ENCODE data around the gene INAFM1.

DNA sequence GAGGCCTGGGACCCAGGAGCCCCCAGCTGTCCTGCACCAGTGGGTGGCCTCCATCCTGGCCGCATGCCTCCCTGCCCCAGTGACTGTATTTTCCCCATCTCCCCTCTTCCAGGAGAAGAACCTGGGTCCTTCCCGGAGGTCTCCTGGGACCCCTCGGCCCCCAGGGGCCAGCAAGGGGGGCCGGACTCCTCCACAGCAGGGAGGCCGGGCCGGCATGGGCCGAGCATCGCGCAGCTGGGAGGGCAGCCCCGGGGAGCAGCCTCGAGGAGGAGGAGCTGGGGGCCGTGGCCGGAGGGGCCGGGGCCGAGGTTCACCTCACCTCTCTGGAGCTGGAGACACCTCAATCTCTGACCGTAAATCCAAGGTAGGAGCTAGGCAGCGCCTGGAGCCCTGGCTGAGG, 14.2 kb upstream of the INAFM1 start:
- TF ChIP-seq, protein P1, sequence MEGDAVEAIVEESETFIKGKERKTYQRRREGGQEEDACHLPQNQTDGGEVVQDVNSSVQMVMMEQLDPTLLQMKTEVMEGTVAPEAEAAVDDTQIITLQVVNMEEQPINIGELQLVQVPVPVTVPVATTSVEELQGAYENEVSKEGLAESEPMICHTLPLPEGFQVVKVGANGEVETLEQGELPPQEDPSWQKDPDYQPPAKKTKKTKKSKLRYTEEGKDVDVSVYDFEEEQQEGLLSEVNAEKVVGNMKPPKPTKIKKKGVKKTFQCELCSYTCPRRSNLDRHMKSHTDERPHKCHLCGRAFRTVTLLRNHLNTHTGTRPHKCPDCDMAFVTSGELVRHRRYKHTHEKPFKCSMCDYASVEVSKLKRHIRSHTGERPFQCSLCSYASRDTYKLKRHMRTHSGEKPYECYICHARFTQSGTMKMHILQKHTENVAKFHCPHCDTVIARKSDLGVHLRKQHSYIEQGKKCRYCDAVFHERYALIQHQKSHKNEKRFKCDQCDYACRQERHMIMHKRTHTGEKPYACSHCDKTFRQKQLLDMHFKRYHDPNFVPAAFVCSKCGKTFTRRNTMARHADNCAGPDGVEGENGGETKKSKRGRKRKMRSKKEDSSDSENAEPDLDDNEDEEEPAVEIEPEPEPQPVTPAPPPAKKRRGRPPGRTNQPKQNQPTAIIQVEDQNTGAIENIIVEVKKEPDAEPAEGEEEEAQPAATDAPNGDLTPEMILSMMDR (IDR thresholded peaks at IDR 0.05 in 8 of 11, conservative IDR thresholded peaks at IDR 0.05 in 3 of 11), result no peak
- TF ChIP-seq POLR2A (IDR thresholded peaks at IDR 0.05), result no peak

All from spleen (tissue), 7 donors.